HEK293 (cell line): Measurements from ENCODE around the gene ARHGEF40.

ENCODE experiments used
- CTCF ChIA-PET: fragments of 350-600 bp; formaldehyde crosslinking; extraction: SDS; loops from one replicate; lab custom pipeline; 2021; ENCODE audit warnings: antibody characterized with exemption; lab: Yijun Ruan, JAX
- POLR2A ChIA-PET: fragments of 300-600 bp; formaldehyde crosslinking; extraction: SDS; loops from one replicate; lab custom pipeline; 2020; ENCODE audit warnings: antibody characterized with exemption, inconsistent platforms; lab: Yijun Ruan, JAX
- H3K27ac ChIP-seq: fragments of 200-500 bp; sonication (Bioruptor generic); 2 replicates; pipeline ENCODE4 v1.5.1; 2014; ENCODE audit warnings: low read depth, low read length, control low read depth, inconsistent platforms; ENCODE audit errors: extremely low read depth
- H3K36me3 ChIP-seq, 2 experiments: fragments of 200-500 bp in 1 of 2; sonication (Bioruptor generic) in 1 of 2; 1 replicate in 1 of 2; 2 replicates in 1 of 2; pipeline ENCODE4 v1.5.1; 2014 to 2017; ENCODE audit warnings: inconsistent platforms in 2 of 2, low read length in 2 of 2; ENCODE audit not compliant: control insufficient read depth in 2 of 2, insufficient read depth in 1 of 2
- H3K4me1 ChIP-seq: fragments of 200-500 bp; sonication (Bioruptor generic); 2 replicates; pipeline ENCODE4 v1.5.1; 2014; ENCODE audit warnings: mild to moderate bottlenecking, low read length, inconsistent platforms; ENCODE audit not compliant: control insufficient read depth, insufficient read depth
- H3K4me3 ChIP-seq: 2 replicates; pipeline ENCODE4 v1.5.1; 2011; ENCODE audit warnings: low read depth, mild to moderate bottlenecking, control low read depth, low read length, moderate library complexity
- H3K9me3 ChIP-seq: fragments of 200-500 bp; sonication (Bioruptor generic); 2 replicates; pipeline ENCODE4 v1.5.1; 2014; ENCODE audit warnings: low read depth, low read length, inconsistent platforms; ENCODE audit not compliant: control insufficient read depth, insufficient read depth
- GLI2 ChIP-seq: fragments of 450-650 bp; formaldehyde crosslinking; IDR thresholded peaks from 2 replicates; pipeline ENCODE4; 2017; ENCODE audit warnings: missing biosample characterization, missing genetic modification characterization, low read depth, borderline replicate concordance
- GLIS1 ChIP-seq: fragments of 450-650 bp; formaldehyde crosslinking; IDR thresholded peaks from 2 replicates; pipeline ENCODE4 v1.5.1; 2016; ENCODE audit warnings: missing biosample characterization, missing genetic modification characterization
- ZBTB20 ChIP-seq: fragments of 450-650 bp; formaldehyde crosslinking; IDR thresholded peaks from 2 replicates; pipeline ENCODE4 v1.5.1; 2016; ENCODE audit warnings: missing biosample characterization, missing genetic modification characterization
- ZFP69B ChIP-seq: fragments of 450-650 bp; formaldehyde crosslinking; IDR thresholded peaks from 2 replicates; pipeline ENCODE4 v1.5.1; 2016; ENCODE audit warnings: missing biosample characterization, missing genetic modification characterization
- ZNF146 ChIP-seq: fragments of 450-650 bp; formaldehyde crosslinking; IDR thresholded peaks from 2 replicates; pipeline ENCODE4 v1.5.1; 2016; ENCODE audit warnings: missing biosample characterization, missing genetic modification characterization
- ZNF223 ChIP-seq: fragments of 450-650 bp; formaldehyde crosslinking; IDR thresholded peaks from 2 replicates; pipeline ENCODE4 v1.5.1; 2016; ENCODE audit warnings: missing biosample characterization, missing genetic modification characterization
- ZNF266 ChIP-seq: fragments of 450-650 bp; formaldehyde crosslinking; IDR thresholded peaks from 2 replicates; pipeline ENCODE4 v1.5.1; 2016; ENCODE audit warnings: missing biosample characterization, missing genetic modification characterization, low read depth
- ZNF274 ChIP-seq, 2 experiments: fragments of 200-500 bp in 1 of 2; fragments of 450-650 bp in 1 of 2; sonication (Bioruptor generic) in 1 of 2; formaldehyde crosslinking in 1 of 2; IDR thresholded peaks; 2 replicates each; pipeline versions ENCODE4 v1.5.1 to v1.6.1; 2014 to 2016; ENCODE audit warnings: borderline replicate concordance in 1 of 2, inconsistent platforms in 1 of 2, low read length in 1 of 2, missing biosample characterization in 1 of 2, missing genetic modification characterization in 1 of 2
- ZNF529 ChIP-seq: fragments of 450-650 bp; formaldehyde crosslinking; IDR thresholded peaks from 2 replicates; pipeline ENCODE4 v1.5.1; 2017; ENCODE audit warnings: missing genetic modification characterization, missing biosample characterization; ENCODE audit not compliant: insufficient replicate concordance
- ZNF548 ChIP-seq: fragments of 450-650 bp; formaldehyde crosslinking; IDR thresholded peaks from 2 replicates; pipeline ENCODE4 v1.5.1; 2016; ENCODE audit warnings: missing biosample characterization, missing genetic modification characterization
- ZNF747 ChIP-seq: fragments of 450-650 bp; formaldehyde crosslinking; IDR thresholded peaks from 2 replicates; pipeline ENCODE4 v1.5.1; 2016; ENCODE audit warnings: missing biosample characterization, missing genetic modification characterization
- ZNF76 ChIP-seq: fragments of 450-650 bp; formaldehyde crosslinking; IDR thresholded peaks from 2 replicates; pipeline ENCODE4; 2016; ENCODE audit warnings: low read depth, missing biosample characterization, missing genetic modification characterization, borderline replicate concordance
- TF ChIP-seq, protein P1 (sequence below): IDR thresholded peaks from 2 replicates; pipeline ENCODE4 v1.6.1; 2011; ENCODE audit warnings: mild to moderate bottlenecking, low read depth, low read length, borderline replicate concordance
- TF ChIP-seq, protein P2 (sequence below): fragments of 450-650 bp; formaldehyde crosslinking; IDR thresholded peaks from 2 replicates; pipeline ENCODE4 v1.5.1; 2017; ENCODE audit warnings: missing biosample characterization, mild to moderate bottlenecking, missing genetic modification characterization, moderate library complexity
- TF ChIP-seq, protein P3 (sequence below): fragments of 450-650 bp; formaldehyde crosslinking; IDR thresholded peaks from 2 replicates; pipeline ENCODE4 v1.5.1; 2016; ENCODE audit warnings: missing biosample characterization, missing genetic modification characterization
- TF ChIP-seq, protein P4 (sequence below): fragments of 450-650 bp; formaldehyde crosslinking; IDR thresholded peaks from 2 replicates; pipeline ENCODE4 v1.5.1; 2016; ENCODE audit warnings: missing biosample characterization, missing genetic modification characterization, low read depth

ARHGEF40 gene

DNA sequence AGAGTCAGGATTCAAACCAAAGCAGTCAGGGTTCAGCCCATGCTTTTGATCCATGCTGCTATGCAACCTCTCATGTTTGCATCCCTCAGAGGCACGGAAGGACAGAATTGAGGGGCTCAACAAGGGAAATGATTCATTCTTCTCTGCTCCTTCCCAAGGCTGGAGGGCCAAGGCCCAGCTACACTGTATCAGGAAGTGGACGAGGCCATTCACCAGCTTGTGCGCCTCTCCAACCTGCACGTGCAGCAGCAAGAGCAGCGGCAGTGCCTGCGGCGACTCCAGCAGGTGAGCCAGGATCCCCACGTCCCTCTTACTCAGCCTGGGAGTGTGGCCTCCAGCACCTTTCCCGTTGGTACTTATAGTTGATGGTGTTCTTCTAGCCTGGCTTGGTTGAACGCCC lies 8.6 kb downstream of the ARHGEF40 start (continued):
- TF ChIP-seq ZFP69B: no peak
- TF ChIP-seq ZNF548 (tag by site-specific recombination): no peak
- no peak for TF ChIP-seq ZNF76 (tag by site-specific recombination)
- no peak for TF ChIP-seq ZNF274 (IDR thresholded peaks at IDR 0.05; ENCODE audit: low read length)
- no peak for TF ChIP-seq ZNF274 (tag by site-specific recombination; IDR thresholded peaks at IDR 0.05; ENCODE audit: borderline replicate concordance)
- TF ChIP-seq, protein P1, sequence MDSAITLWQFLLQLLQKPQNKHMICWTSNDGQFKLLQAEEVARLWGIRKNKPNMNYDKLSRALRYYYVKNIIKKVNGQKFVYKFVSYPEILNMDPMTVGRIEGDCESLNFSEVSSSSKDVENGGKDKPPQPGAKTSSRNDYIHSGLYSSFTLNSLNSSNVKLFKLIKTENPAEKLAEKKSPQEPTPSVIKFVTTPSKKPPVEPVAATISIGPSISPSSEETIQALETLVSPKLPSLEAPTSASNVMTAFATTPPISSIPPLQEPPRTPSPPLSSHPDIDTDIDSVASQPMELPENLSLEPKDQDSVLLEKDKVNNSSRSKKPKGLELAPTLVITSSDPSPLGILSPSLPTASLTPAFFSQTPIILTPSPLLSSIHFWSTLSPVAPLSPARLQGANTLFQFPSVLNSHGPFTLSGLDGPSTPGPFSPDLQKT: no peak
- no peak for TF ChIP-seq ZBTB20 (tag by site-specific recombination)

DNA sequence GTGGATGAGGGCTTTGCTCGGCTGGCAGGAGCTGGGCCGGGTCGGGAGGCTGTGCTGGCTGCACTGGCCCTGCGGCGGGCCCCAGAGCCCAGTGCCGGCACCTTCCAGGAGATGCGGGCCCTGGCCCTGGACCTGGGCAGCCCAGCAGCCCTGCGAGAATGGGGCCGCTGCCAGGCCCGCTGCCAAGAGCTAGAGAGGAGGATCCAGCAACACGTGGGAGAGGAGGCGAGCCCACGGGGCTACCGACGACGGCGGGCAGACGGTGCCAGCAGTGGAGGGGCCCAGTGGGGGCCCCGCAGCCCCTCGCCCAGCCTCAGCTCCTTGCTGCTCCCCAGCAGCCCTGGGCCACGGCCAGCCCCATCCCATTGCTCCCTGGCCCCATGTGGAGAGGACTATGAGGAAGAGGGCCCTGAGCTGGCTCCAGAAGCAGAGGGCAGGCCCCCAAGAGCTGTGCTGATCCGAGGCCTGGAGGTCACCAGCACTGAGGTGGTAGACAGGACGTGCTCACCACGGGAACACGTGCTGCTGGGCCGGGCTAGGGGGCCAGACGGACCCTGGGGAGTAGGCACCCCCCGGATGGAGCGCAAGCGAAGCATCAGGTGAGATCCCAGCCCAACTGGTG lies 11.5 kb downstream of the ARHGEF40 start:
- Histone ChIP-seq H3K9me3 (no peaks in the 10 kb centered on the region), H3K27ac (no peak overlapping the region), H3K4me3 (no peak overlapping the region), H3K36me3 (peaks cover 0 to 91% of the 10 kb centered on the region in 2 experiments; a peak in 2 of 3 replicates), H3K4me1 (no peaks in the 10 kb centered on the region)
- TF ChIP-seq GLIS1: 0 out of 2 replicates have a peak, but pooled peaks have one; percentile 22
- TF ChIP-seq, protein P2, sequence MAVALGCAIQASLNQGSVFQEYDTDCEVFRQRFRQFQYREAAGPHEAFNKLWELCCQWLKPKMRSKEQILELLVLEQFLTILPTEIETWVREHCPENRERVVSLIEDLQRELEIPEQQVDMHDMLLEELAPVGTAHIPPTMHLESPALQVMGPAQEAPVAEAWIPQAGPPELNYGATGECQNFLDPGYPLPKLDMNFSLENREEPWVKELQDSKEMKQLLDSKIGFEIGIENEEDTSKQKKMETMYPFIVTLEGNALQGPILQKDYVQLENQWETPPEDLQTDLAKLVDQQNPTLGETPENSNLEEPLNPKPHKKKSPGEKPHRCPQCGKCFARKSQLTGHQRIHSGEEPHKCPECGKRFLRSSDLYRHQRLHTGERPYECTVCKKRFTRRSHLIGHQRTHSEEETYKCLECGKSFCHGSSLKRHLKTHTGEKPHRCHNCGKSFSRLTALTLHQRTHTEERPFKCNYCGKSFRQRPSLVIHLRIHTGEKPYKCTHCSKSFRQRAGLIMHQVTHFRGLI (tag by site-specific recombination): no peak
- POLR2A ChIA-PET: interaction anchor here (9.9 kb wide), 1 partner anchor 10 kb away, joined by 71 read pairs; the partner anchor contains the start of gene ARHGEF40
- CTCF ChIA-PET: interaction anchor here (2.1 kb wide), 1 partner anchor 11 kb away, joined by 15 read pairs; no protein-coding TSS in a partner anchor

DNA sequence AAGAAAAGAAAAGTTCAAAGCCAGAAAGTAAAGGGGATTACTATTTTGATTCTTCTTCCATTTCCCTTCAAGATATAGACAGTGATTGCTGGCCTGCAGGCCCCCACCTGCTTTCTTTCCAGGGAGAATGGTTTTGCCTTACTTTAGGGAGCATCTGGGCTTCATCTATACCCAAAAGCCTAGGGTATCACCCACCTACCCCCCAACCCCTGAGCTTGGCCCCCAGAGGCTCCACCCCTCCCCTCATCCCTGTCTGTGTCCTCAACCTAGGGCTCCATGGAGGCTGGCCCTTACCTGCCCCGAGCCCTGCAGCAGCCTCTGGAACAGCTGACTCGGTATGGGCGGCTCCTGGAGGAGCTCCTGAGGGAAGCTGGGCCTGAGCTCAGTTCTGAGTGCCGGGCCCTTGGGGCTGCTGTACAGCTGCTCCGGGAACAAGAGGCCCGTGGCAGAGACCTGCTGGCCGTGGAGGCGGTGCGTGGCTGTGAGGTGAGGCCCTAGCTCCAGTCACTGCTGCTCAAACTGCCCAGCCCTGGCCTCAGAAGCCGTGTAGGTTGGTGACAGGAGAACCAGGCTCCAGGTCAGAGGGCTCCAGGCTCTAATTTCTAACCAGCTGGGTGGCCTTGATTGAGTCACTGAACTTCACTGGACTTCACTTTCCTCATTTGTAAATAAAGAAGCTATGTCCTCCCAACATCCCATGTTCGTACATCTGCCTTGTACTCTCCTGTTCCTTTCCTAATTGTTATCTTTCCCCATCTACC lies 13.6 kb downstream of the ARHGEF40 start:
- Histone ChIP-seq H3K4me1 (no peaks in the 10 kb centered on the region), H3K36me3 (peaks cover 3 to 85% of the 10 kb centered on the region in 2 experiments; a peak in 2 of 3 replicates), H3K27ac (no peak overlapping the region), H3K9me3 (no peaks in the 10 kb centered on the region), H3K4me3 (no peak overlapping the region)
- ChIA-PET POLR2A (interaction anchor here (1.5 to 9.9 kb wide), 2 partner anchors 9 to 12 kb away, joined by 5 to 71 read pairs; partner anchors contain the start of gene ARHGEF40), CTCF (interaction anchor here (0.7 to 1.2 kb wide), 3 partner anchors 8 to 69 kb away, joined by 4 to 7 read pairs (median 4); no protein-coding TSS in a partner anchor)
- TF ChIP-seq ZNF266 (tag by site-specific recombination) (no peak), ZNF223 (no peak), ZNF529 (tag by site-specific recombination) (no peak), ZNF747 (tag by site-specific recombination) (no peak), GLI2 (no peak), ZNF146 (tag by site-specific recombination) (no peak)
- TF ChIP-seq, protein P3, sequence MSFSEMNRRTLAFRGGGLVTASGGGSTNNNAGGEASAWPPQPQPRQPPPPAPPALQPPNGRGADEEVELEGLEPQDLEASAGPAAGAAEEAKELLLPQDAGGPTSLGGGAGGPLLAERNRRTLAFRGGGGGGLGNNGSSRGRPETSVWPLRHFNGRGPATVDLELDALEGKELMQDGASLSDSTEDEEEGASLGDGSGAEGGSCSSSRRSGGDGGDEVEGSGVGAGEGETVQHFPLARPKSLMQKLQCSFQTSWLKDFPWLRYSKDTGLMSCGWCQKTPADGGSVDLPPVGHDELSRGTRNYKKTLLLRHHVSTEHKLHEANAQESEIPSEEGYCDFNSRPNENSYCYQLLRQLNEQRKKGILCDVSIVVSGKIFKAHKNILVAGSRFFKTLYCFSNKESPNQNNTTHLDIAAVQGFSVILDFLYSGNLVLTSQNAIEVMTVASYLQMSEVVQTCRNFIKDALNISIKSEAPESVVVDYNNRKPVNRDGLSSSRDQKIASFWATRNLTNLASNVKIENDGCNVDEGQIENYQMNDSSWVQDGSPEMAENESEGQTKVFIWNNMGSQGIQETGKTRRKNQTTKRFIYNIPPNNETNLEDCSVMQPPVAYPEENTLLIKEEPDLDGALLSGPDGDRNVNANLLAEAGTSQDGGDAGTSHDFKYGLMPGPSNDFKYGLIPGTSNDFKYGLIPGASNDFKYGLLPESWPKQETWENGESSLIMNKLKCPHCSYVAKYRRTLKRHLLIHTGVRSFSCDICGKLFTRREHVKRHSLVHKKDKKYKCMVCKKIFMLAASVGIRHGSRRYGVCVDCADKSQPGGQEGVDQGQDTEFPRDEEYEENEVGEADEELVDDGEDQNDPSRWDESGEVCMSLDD (tag by site-specific recombination): no peak
- TF ChIP-seq, protein P4, sequence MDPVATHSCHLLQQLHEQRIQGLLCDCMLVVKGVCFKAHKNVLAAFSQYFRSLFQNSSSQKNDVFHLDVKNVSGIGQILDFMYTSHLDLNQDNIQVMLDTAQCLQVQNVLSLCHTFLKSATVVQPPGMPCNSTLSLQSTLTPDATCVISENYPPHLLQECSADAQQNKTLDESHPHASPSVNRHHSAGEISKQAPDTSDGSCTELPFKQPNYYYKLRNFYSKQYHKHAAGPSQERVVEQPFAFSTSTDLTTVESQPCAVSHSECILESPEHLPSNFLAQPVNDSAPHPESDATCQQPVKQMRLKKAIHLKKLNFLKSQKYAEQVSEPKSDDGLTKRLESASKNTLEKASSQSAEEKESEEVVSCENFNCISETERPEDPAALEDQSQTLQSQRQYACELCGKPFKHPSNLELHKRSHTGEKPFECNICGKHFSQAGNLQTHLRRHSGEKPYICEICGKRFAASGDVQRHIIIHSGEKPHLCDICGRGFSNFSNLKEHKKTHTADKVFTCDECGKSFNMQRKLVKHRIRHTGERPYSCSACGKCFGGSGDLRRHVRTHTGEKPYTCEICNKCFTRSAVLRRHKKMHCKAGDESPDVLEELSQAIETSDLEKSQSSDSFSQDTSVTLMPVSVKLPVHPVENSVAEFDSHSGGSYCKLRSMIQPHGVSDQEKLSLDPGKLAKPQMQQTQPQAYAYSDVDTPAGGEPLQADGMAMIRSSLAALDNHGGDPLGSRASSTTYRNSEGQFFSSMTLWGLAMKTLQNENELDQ (tag by site-specific recombination): no peak
